T-helper 22 cell (primary cell): Measurements from ENCODE around the gene A4GNT.
"Not testable (repeated sequence)": the region's sequence is repeated elsewhere in the genome, so short reads cannot be mapped to it uniquely, and the experiment has no call there.

ENCODE experiments used
- DNase-seq: peaks from one replicate; pipeline ENCODE4 v3.0.0-alpha.2; 2020; ENCODE audit warnings: low read depth

A4GNT gene

GRCh38 chr3:138118612-138119422, 13.4 kb downstream of the A4GNT start:
- DNase-seq: no peak

GRCh38 chr3:138114988-138115971, 16.9 kb downstream of the A4GNT start, which contains the start of gene DZIP1L:
Gene DZIP1L (minus strand): TSS chr3:138115608. CDS start chr3:138103971, 11,637 bp downstream.
- DNase-seq: no peak

GRCh38 chr3:138114431-138114918, 17.7 kb downstream of the A4GNT start:
- no peak for DNase-seq

DNA sequence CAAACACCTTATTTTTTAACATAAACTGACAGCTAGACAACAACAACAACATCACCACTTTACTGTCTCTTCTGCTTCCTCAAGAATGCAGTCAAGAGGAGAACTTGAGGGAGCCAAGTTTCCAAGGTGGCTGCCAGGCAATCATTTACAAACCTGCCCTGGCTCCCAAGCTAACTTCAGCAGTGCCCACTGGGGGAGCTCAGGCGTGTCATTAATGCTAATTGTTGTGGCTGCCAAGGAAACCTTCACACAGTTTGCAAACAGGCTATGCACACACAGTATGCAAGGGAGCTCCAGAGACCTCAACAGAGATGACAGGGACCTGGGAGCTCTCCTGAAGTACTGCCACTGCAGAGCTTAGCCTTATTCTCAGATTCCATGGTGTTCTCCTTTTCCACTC, 18.9 kb downstream of the A4GNT start:
- no peak for DNase-seq

- no peak for DNase-seq
Observed at GRCh38 chr3:138112362-138112761, 19.8 kb downstream of the A4GNT start.

- no peak for DNase-seq
Observed at GRCh38 chr3:138105598-138105997, 26.6 kb downstream of the A4GNT start.

- DNase-seq: no peak
Observed at GRCh38 chr3:138103466-138103865, 28.7 kb downstream of the A4GNT start.

GRCh38 chr3:138101351-138101940, 30.7 kb downstream of the A4GNT start:
- DNase-seq: not testable (repeated sequence)

GRCh38 chr3:138099417-138099816, 32.8 kb downstream of the A4GNT start:
- DNase-seq: no peak

GRCh38 chr3:138097192-138098172, 34.7 kb downstream of the A4GNT start:
- DNase-seq: no peak

DNA sequence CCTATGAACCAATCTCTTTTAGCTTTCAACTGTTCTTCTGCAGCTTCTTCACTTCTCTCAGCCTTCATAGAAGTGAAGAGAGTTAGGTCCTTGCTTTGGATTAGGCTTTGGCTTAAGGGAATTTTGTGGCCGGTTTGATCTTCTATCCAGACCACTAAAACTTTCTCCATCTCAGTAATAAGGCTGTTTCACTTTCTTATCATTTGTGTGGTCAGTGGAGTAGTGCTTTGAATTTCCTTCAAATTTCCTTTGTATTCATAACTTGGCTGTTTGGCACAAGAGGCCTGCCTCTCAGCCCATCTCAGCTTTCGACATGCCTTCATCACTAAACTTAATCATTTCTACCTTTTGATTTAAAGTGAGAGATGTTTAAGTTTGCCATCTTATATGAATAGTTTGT, 38.5 kb downstream of the A4GNT start:
- DNase-seq: no peak

DNA sequence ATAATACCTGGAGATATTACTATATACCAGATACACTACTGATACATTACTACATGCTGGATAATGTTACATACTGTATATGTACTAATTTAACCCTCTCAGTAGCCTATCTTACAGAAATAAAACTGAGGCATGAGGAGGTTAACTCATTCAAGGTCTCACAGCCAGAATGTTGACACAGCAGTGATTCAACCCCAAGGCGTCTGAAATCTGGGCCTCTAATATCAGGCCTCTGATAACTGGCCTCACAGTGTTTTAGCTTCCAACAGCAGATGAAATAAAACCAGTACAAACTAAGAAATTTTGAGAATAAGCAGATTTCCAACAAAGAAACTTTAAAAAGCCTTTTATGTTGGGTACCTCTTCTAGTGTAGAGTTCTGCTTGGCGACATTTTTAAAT, 40.2 kb downstream of the A4GNT start:
- DNase-seq: no peak

DNA sequence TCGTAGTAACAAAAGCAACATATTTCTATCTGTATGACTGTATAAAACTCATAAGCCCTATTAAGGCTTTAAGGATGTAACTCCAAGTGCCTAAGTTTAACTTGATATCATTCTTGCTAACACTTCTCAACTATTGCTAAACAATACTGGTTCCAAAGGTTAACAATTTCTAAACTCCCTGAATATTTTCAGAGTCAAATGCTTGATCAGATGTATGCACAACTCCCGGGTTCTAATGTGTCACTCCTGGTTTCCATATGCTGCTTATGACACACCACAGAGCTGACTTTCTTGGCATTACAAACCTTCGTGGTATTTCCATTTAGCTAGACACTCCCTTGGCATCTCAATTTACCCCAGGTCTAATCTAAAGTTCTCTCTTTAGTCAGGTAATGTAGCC, 43.1 kb downstream of the A4GNT start:
- DNase-seq: no peak

DNA sequence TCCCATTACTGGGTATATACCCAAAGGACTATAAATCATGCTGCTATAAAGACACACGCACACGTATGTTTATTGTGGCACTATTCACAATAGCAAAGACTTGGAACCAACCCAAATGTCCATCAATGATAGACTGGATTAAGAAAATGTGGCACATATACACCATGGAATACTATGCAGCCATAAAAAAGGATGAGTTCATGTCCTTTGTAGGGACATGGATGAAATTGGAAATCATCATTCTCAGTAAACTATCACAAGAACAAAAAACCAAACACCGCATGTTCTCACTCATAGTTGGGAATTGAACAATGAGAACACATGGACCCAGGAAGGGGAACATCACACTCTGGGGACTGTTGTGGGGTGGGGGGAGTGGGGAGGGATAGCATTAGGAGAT, 46.4 kb downstream of the A4GNT start:
- DNase-seq: not testable (repeated sequence)

DNA sequence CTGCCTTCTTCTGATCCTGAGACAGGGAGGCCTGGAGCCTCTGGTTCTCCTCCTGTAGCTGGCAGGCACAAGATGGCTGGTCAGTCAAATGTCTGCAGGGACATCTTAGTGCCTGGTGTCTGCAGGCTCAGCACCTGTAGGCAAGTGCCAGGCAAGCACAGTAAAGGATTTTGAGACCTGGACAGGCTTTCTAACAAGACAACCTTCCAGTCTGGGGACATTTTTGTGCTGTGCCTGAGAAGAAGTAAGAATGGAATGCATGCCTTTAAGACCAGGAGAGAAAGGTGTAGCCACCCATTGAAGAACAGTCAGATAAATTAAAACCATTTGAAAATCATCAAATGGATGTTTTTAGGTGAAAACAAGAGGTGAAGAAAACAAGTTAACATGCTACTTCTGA, 48.0 kb downstream of the A4GNT start:
- DNase-seq: no peak

GRCh38 chr3:138082992-138083386, 49.2 kb downstream of the A4GNT start:
- no peak for DNase-seq

GRCh38 chr3:138082085-138082991, 49.9 kb downstream of the A4GNT start:
- no peak for DNase-seq

- DNase-seq: no peak
Observed at GRCh38 chr3:138081371-138082084, 50.7 kb downstream of the A4GNT start.

- no peak for DNase-seq
Observed at GRCh38 chr3:138079901-138080300, 52.3 kb downstream of the A4GNT start.
